SH-SY5Y (cell line): ENCODE data around the gene ZNF592.

Source experiments
- GATA2 ChIP-seq: IDR thresholded peaks from 2 replicates; pipeline ENCODE4 v1.6.1; 2011; ENCODE audit warnings: mild to moderate bottlenecking, low read depth, low read length
- GATA3 ChIP-seq: IDR thresholded peaks from 2 replicates; pipeline ENCODE4 v1.6.1; 2011; ENCODE audit warnings: low read depth, mild to moderate bottlenecking, low read length, moderate library complexity

DNA sequence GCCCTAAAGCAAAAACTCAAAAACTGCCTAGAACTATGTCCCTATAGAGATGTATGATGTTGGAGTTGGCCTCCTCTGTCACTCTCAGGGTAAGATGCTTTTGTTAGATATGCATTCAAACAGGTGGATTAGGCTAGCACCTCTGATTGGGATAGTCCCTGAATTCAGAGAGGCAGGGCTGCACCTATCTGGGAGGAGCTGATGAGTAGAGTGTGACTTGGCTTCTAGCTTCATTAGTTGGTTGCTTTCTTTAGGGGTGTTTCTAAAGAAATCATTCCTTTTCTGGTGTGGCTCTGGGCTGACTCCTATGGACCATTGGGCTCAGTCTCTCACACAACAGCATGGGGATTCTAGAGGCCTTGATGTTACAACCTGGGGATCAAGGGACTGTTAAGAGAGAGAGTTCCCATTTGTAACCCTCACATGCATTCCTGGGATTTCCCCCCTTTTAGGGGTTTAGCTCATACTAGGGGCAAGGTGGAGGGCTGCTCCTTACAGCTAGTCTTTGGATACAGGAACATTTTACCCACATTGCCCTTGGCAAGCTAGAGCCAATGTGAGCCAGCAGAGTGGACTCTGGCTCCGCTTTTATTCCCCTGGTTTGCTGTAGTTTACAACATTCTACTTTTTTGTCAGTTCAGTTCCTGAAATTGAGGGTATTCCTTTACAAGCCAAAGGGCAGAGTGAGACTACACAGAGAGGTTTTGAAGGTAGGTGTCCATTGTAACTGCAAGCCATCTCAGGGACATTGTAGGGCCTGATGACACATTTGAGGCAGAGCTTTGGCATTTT, 7.5 kb downstream of the ZNF592 start:
- no peak for TF ChIP-seq GATA3
- no peak for TF ChIP-seq GATA2
